Thyroid gland (tissue), 4 donors: ENCODE results near the gene TLR10.
"Not testable (repeated sequence)": the region's sequence is repeated elsewhere in the genome, so short reads cannot be mapped to it uniquely, and the experiment has no call there.

Experiments
- CTCF ChIP-seq, 6 experiments: fragments of 200-600 bp in 3 of 6; fragments of 450-650 bp in 3 of 6; sonication (generic) in 3 of 6; IDR thresholded peaks; one replicate each; pipeline ENCODE4 v1.5.1; 2016 to 2019; ENCODE audit warnings: antibody characterized with exemption in 6 of 6, mild to moderate bottlenecking in 2 of 6, inconsistent platforms in 1 of 6, moderate library complexity in 1 of 6
- POLR2A ChIP-seq, 2 donors: fragments of 450-650 bp; IDR thresholded peaks; one replicate each; pipeline ENCODE4 v1.6.1; 2017; ENCODE audit warnings: antibody characterized with exemption in 2 of 2, mild to moderate bottlenecking in 2 of 2, moderate library complexity in 1 of 2

- not testable (repeated sequence) for TF ChIP-seq CTCF, POLR2A (IDR thresholded peaks at IDR 0.05)
Observed at GRCh38 chr4:38766940-38767339, 15.8 kb downstream of the TLR10 start.
